H1 (cell line): ENCODE measurements around the gene SHH. TPM values are rescaled to one million over a fixed set of nuclear protein-coding genes. Genes with fewer than 3 reads are reported as not detected.

Experiments
- CTCF ChIA-PET: fragments of 300-600 bp; sonication (Branson Sonifier 250); formaldehyde crosslinking; loops from one replicate; lab custom pipeline; 2021; ENCODE audit not compliant: partially characterized antibody; lab: Charles Lee
- POLR2A ChIA-PET: fragments of 300-600 bp; sonication (Branson Sonifier 250); formaldehyde crosslinking; loops from one replicate; lab custom pipeline; 2021; ENCODE audit warnings: inconsistent platforms; ENCODE audit not compliant: partially characterized antibody; lab: Charles Lee
- DNase-seq, 2 experiments: peaks; one replicate each; pipeline versions ENCODE4 v3.0.0 to v3.0.0-alpha.2; 2010 to 2022; ENCODE audit warnings: low spot score in 2 of 2, low read depth in 1 of 2, mixed read lengths in 1 of 2
- FAIRE-seq: peaks from 2 replicates; lab custom pipeline; 2011; peaks lifted over from hg19 to GRCh38; lab: Jason Lieb, UNC
- H2AFZ ChIP-seq: 2 replicates; pipeline ENCODE4 v1.8.1; 2012; ENCODE audit warnings: low read length, inconsistent platforms
- H2AK5ac ChIP-seq: 2 replicates; pipeline ENCODE4 v1.6.1; 2013; ENCODE audit warnings: low read depth, low read length
- H2BK120ac ChIP-seq: replicated peaks from 2 replicates; pipeline ENCODE3; 2013; ENCODE audit warnings: low read depth, low read length, inconsistent platforms
- H2BK12ac ChIP-seq: 2 replicates; pipeline ENCODE4 v1.6.1; 2013; ENCODE audit warnings: low read depth, low read length
- H2BK15ac ChIP-seq: 2 replicates; pipeline ENCODE4 v1.6.1; 2013; ENCODE audit warnings: low read length
- H2BK20ac ChIP-seq: 2 replicates; pipeline ENCODE4 v1.6.1; 2013; ENCODE audit warnings: low read length
- H2BK5ac ChIP-seq: 2 replicates; pipeline ENCODE4 v1.6.1; 2013; ENCODE audit warnings: low read depth, low read length
- H3K14ac ChIP-seq: 2 replicates; pipeline ENCODE4 v1.6.1; 2013; ENCODE audit warnings: inconsistent platforms; ENCODE audit not compliant: insufficient read length
- H3K18ac ChIP-seq: 2 replicates; pipeline ENCODE4 v1.6.1; 2013; ENCODE audit warnings: low read length; ENCODE audit errors: extremely low read depth
- H3K23ac ChIP-seq: 2 replicates; pipeline ENCODE4 v1.6.1; 2013; ENCODE audit warnings: inconsistent platforms; ENCODE audit not compliant: insufficient read length
- H3K23me2 ChIP-seq: 2 replicates; pipeline ENCODE4 v1.6.1; 2013; ENCODE audit warnings: low read depth, low read length
- H3K27ac ChIP-seq: 2 replicates; pipeline ENCODE4 v1.6.1; 2011; ENCODE audit warnings: low read depth, low read length, inconsistent platforms
- H3K27me3 ChIP-seq, 4 experiments: replicated peaks in 1 of 4; 1 replicate in 1 of 4; 2 replicates in 3 of 4; pipeline versions ENCODE4 v1.6.1 to v1.8.1; 2011 to 2013; ENCODE audit warnings: low read length in 3 of 4, mild to moderate bottlenecking in 3 of 4, inconsistent platforms in 2 of 4, mixed read lengths in 2 of 4, moderate library complexity in 1 of 4; ENCODE audit not compliant: control insufficient read depth in 3 of 4, insufficient read depth in 3 of 4; ENCODE audit errors: extremely low read depth in 1 of 4
- H3K36me3 ChIP-seq, 4 experiments: 2 replicates each; pipeline versions ENCODE4 v1.6.1 to v1.8.1; 2011 to 2013; ENCODE audit warnings: mild to moderate bottlenecking in 4 of 4, low read length in 3 of 4, moderate library complexity in 2 of 4, control low read depth in 1 of 4, inconsistent platforms in 1 of 4; ENCODE audit not compliant: insufficient read depth in 4 of 4, control insufficient read depth in 2 of 4
- H3K4ac ChIP-seq: replicated peaks from 2 replicates; pipeline ENCODE3; 2013; ENCODE audit warnings: low read length, low read depth, mixed read lengths, inconsistent platforms; ENCODE audit not compliant: insufficient read length
- H3K4me1 ChIP-seq, 4 experiments: replicated peaks in 1 of 4; 1 replicate in 1 of 4; 2 replicates in 3 of 4; pipeline versions ENCODE4 v1.6.1 to v1.8.1; 2011 to 2013; ENCODE audit warnings: low read length in 3 of 4, inconsistent platforms in 2 of 4, mixed read lengths in 1 of 4; ENCODE audit not compliant: insufficient read depth in 4 of 4, control insufficient read depth in 3 of 4
- H3K4me2 ChIP-seq, 2 experiments: 2 replicates each; pipeline versions ENCODE4 v1.6.1 to v1.8.1; 2011 to 2013; ENCODE audit warnings: low read depth in 2 of 2, low read length in 2 of 2, control low read depth in 1 of 2, inconsistent platforms in 1 of 2, mild to moderate bottlenecking in 1 of 2; ENCODE audit not compliant: insufficient read depth in 1 of 2
- H3K4me3 ChIP-seq, 4 experiments: fragments of 200-600, 300-600 bp in 1 of 4; sonication (generic), shearing (Covaris generic), sonication (Bioruptor Twin) in 1 of 4; 2 replicates each; pipeline versions ENCODE4 v1.5.1 to v1.8.1; 2011 to 2016; ENCODE audit warnings: low read length in 4 of 4, low read depth in 3 of 4, control low read depth in 2 of 4, inconsistent platforms in 2 of 4, mild to moderate bottlenecking in 2 of 4, mixed read lengths in 1 of 4, moderate library complexity in 1 of 4; ENCODE audit not compliant: insufficient read depth in 2 of 4; ENCODE audit errors: extremely low read depth in 1 of 4
- H3K56ac ChIP-seq: replicated peaks from 2 replicates; pipeline ENCODE3; 2013; ENCODE audit warnings: low read depth, mild to moderate bottlenecking, mixed read lengths, low read length, inconsistent platforms; ENCODE audit not compliant: insufficient read length
- H3K79me1 ChIP-seq: 2 replicates; pipeline ENCODE4 v1.6.1; 2013; ENCODE audit warnings: low read depth, low read length, control low read depth
- H3K79me2 ChIP-seq, 2 experiments: 2 replicates each; pipeline versions ENCODE4 v1.6.1 to v1.8.1; 2012 to 2013; ENCODE audit warnings: low read length in 2 of 2, mild to moderate bottlenecking in 2 of 2, inconsistent platforms in 1 of 2; ENCODE audit not compliant: insufficient read depth in 2 of 2, control insufficient read depth in 1 of 2
- H3K9ac ChIP-seq, 4 experiments: replicated peaks in 1 of 4; 1 replicate in 1 of 4; 2 replicates in 3 of 4; pipeline versions ENCODE4 v1.6.1 to v1.8.1; 2011 to 2013; ENCODE audit warnings: low read depth in 3 of 4, low read length in 3 of 4, control low read depth in 2 of 4, mild to moderate bottlenecking in 2 of 4, moderate library complexity in 2 of 4, inconsistent platforms in 1 of 4; ENCODE audit errors: extremely low read depth in 1 of 4
- H3K9me3 ChIP-seq, 2 experiments: 2 replicates each; pipeline versions ENCODE4 v1.6.1 to v1.8.1; 2012 to 2013; ENCODE audit warnings: mild to moderate bottlenecking in 2 of 2, moderate library complexity in 2 of 2, control low read depth in 1 of 2, inconsistent platforms in 1 of 2, low read depth in 1 of 2, low read length in 1 of 2, mixed read lengths in 1 of 2; ENCODE audit not compliant: insufficient read depth in 2 of 2
- H4K20me1 ChIP-seq, 2 experiments: replicated peaks in 1 of 2; 2 replicates each; pipeline versions ENCODE3 to v1.8.1; 2011 to 2013; ENCODE audit warnings: inconsistent platforms in 2 of 2, low read length in 2 of 2, mild to moderate bottlenecking in 1 of 2; ENCODE audit not compliant: insufficient read depth in 2 of 2, control insufficient read depth in 1 of 2
- H4K5ac ChIP-seq: 2 replicates; pipeline ENCODE4 v1.6.1; 2013; ENCODE audit warnings: low read length, low read depth, mixed read lengths, inconsistent platforms; ENCODE audit not compliant: insufficient read length
- H4K8ac ChIP-seq: 2 replicates; pipeline ENCODE4 v1.8.0; 2013; ENCODE audit warnings: mild to moderate bottlenecking, moderate library complexity, low read length, inconsistent platforms; ENCODE audit not compliant: insufficient read depth; ENCODE audit errors: extremely low read depth
- H4K91ac ChIP-seq: replicated peaks from 2 replicates; pipeline ENCODE3; 2013; ENCODE audit warnings: low read length, mixed read lengths, inconsistent platforms; ENCODE audit not compliant: insufficient read length
- BACH1 ChIP-seq: IDR thresholded peaks from 2 replicates; pipeline ENCODE4 v1.6.1; 2012; ENCODE audit warnings: low read length, improper control_type of control experiment
- BRCA1 ChIP-seq: IDR thresholded peaks from 2 replicates; pipeline ENCODE4 v1.6.1; 2012; ENCODE audit warnings: low read depth, low read length, improper control_type of control experiment
- CBX8 ChIP-seq: fragments of 300-800, 300-1000 bp; sonication (generic); IDR thresholded peaks from 2 replicates; pipeline ENCODE4 v1.7.1; 2016; ENCODE audit warnings: low read depth, low read length, borderline replicate concordance
- CHD1 ChIP-seq: IDR thresholded peaks from 2 replicates; pipeline ENCODE4 v1.6.1; 2012; ENCODE audit warnings: low read depth, low read length, improper control_type of control experiment
- EZH2 ChIP-seq: fragments of 200-600 bp; sonication (generic); IDR thresholded peaks from 2 replicates; pipeline ENCODE4 v1.7.1; 2012; ENCODE audit warnings: low read depth, mild to moderate bottlenecking, moderate library complexity, low read length, inconsistent platforms; ENCODE audit not compliant: severe bottlenecking
- FOSL1 ChIP-seq: IDR thresholded peaks from 2 replicates; pipeline ENCODE4 v1.6.1; 2011; ENCODE audit warnings: mild to moderate bottlenecking, low read depth, low read length, moderate library complexity; ENCODE audit not compliant: insufficient read depth
- POLR2A ChIP-seq, 2 experiments: IDR thresholded peaks; 1 replicate in 1 of 2; 2 replicates in 1 of 2; pipeline ENCODE4 v1.6.1; 2011; ENCODE audit warnings: low read depth in 2 of 2, low read length in 2 of 2, mild to moderate bottlenecking in 2 of 2; ENCODE audit errors: control extremely low read depth in 1 of 2
- POLR2AphosphoS5 ChIP-seq: IDR thresholded peaks from 2 replicates; pipeline ENCODE4 v1.6.1; 2011; ENCODE audit warnings: low read depth, low read length
- RNF2 ChIP-seq: fragments of 200-900, 300-1000 bp; sonication (generic); IDR thresholded peaks from 2 replicates; pipeline ENCODE4 v1.7.1; 2016; ENCODE audit warnings: borderline replicate concordance, low read depth, mild to moderate bottlenecking, antibody characterized with exemption, low read length; ENCODE audit not compliant: poor library complexity, severe bottlenecking; ENCODE audit errors: missing control alignments
- SUZ12 ChIP-seq: fragments of 200-600 bp; sonication (generic); IDR thresholded peaks from 2 replicates; pipeline ENCODE4 v1.6.1; 2012; ENCODE audit warnings: mild to moderate bottlenecking, inconsistent platforms, low read length, moderate library complexity, mixed read lengths
- YY1 ChIP-seq: IDR thresholded peaks from 2 replicates; pipeline ENCODE4 v1.6.1; 2011; ENCODE audit warnings: low read depth, mild to moderate bottlenecking, low read length
- WGBS, 2 experiments: shearing (Covaris generic) in 1 of 2; methylation state at CpG; one replicate each; pipeline versions ENCODE4 v1.1.6 to v1.1.7; 2013 to 2015; ENCODE audit warnings: low lambda C conversion rate in 2 of 2, mixed read lengths in 2 of 2, inconsistent platforms in 1 of 2, low coverage in 1 of 2, missing lambda C conversion rate in 1 of 2; ENCODE audit not compliant: insufficient replicate concordance in 2 of 2, insufficient coverage in 1 of 2, insufficient read length in 1 of 2; ENCODE audit errors: extremely low coverage in 1 of 2, missing lambda C conversion rate in 1 of 2; 5-methylcytosine and 5-hydroxymethylcytosine counted together
- polyA plus RNA-seq, 7 experiments: library from polyadenylated mRNA; depleted of rRNA in 3 of 7; stranded (reverse) in 5 of 7; unstranded in 2 of 7; fragments of >200 nt in 5 of 7; fragments of 200-250 nt in 2 of 7; gene quantifications; 1 replicate in 5 of 7; 2 replicates in 1 of 7; 4 replicates in 1 of 7; pipeline versions ENCODE4 v1.2.1 to v1.2.3, GENCODE V29; 2011 to 2013; ENCODE audit warnings: missing spikeins in 2 of 7, mixed read lengths in 2 of 7
- total RNA-seq: library from RNA; stranded (reverse); fragmentation: NEBNext Ultra II Directional; extraction: Animal tissue kit (Norgen Biotek cat#: 25700); gene quantifications from 2 replicates; pipeline ENCODE4 v1.2.1, GENCODE V29; 2021
- TF ChIP-seq, protein P1 (sequence below), 3 experiments: IDR thresholded peaks; 1 replicate in 2 of 3; 2 replicates in 1 of 3; pipeline versions ENCODE4 v1.5.1 to v1.6.1; 2011; ENCODE audit warnings: low read length in 3 of 3, mild to moderate bottlenecking in 3 of 3, inconsistent platforms in 2 of 3, low read depth in 1 of 3, moderate library complexity in 1 of 3; ENCODE audit not compliant: insufficient read depth in 1 of 3; ENCODE audit errors: control extremely low read depth in 1 of 3

Gene SHH
- total and polyA plus RNA-seq, 2 of the 8 experiments (the other 6 are each of a cell fraction or from before 2014, with no cell fraction given), result not detected

DNA sequence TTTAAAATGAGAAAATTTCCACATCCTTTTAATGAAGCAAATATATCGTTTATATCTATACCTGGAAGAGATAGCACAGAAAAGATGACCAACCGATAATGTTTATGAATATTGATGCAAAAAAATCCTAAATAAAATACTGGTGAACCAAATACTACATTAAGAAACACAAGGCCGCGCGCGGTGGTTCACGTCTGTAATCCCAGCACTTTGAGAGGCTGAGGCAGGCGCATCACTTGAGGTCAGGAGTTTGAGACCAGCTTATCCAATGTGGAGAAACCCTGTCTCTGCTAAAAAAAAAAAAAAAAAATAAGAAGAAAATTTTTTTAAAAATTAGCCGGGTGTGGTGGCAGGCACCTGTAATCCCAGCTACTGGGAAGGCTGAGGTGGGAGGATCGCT, 25.8 kb downstream of the SHH start:
- Histone ChIP-seq H3K4me2 (peak overlapping the region in 1 of 2 experiments; percentile 69; a peak in 1 of 4 replicates), H2BK20ac (no peak overlapping the region), H3K4me3 (peak overlapping the region in 2 of 4 experiments; percentile 51 to 76; a peak in 3 of 8 replicates), H3K23me2 (no peaks in the 10 kb centered on the region; the same call in 1 of the 2 replicates), H2AK5ac (no peak overlapping the region), H2BK5ac (no peak overlapping the region), H3K4ac (no peak overlapping the region), H3K79me2 (no peaks in the 10 kb centered on the region), H3K9ac (no peak overlapping the region), H3K14ac (no peak overlapping the region), H4K5ac (no peak overlapping the region), H3K4me1 (peaks cover 0 to 4% (median 2%) of the 10 kb centered on the region in 4 experiments; a peak in 2 of 7 replicates), H2BK12ac (no peak overlapping the region), H2BK120ac (no peak overlapping the region), H3K9me3 (no peaks in the 10 kb centered on the region), H3K23ac (no peak overlapping the region), H4K20me1 (peaks cover 0 to 5% of the 10 kb centered on the region in 2 experiments), H3K27me3 (peaks cover 0 to 17% (median 9%) of the 10 kb centered on the region in 4 experiments; a peak in 5 of 7 replicates), H2AFZ (no peak overlapping the region), H3K18ac (no peak overlapping the region), H3K79me1 (no peaks in the 10 kb centered on the region), H3K27ac (no peak overlapping the region), H3K36me3 (no peaks in the 10 kb centered on the region), H2BK15ac (no peak overlapping the region), H4K8ac (no peak overlapping the region), H3K56ac (no peak overlapping the region), H4K91ac (no peak overlapping the region)
- CTCF ChIA-PET, result interaction anchor here (0.7 kb wide), 1 partner anchor 188 kb away, joined by 4 read pairs; no protein-coding TSS in a partner anchor
- no peak for FAIRE-seq
- DNase-seq, result no peak
- WGBS, 2 experiments, result 90% methylated on average over 9 of the region's 10 CpGs; no CpG with 5 or more reads in 1 of the 2 experiments
- POLR2A ChIA-PET, result no interaction called here
- TF ChIP-seq EZH2 (no peak), CHD1 (no peak), SUZ12 (no peak), POLR2A (IDR thresholded peaks at IDR 0.05; ENCODE audit: control extremely low read depth in 1 of 2, low read depth in 2 of 2, low read length in 2 of 2) (no peak), BACH1 (no peak), POLR2AphosphoS5 (no peak), CBX8 (no peak), YY1 (no peak), BRCA1 (no peak), FOSL1 (no peak), RNF2 (no peak)
- TF ChIP-seq, protein P1, sequence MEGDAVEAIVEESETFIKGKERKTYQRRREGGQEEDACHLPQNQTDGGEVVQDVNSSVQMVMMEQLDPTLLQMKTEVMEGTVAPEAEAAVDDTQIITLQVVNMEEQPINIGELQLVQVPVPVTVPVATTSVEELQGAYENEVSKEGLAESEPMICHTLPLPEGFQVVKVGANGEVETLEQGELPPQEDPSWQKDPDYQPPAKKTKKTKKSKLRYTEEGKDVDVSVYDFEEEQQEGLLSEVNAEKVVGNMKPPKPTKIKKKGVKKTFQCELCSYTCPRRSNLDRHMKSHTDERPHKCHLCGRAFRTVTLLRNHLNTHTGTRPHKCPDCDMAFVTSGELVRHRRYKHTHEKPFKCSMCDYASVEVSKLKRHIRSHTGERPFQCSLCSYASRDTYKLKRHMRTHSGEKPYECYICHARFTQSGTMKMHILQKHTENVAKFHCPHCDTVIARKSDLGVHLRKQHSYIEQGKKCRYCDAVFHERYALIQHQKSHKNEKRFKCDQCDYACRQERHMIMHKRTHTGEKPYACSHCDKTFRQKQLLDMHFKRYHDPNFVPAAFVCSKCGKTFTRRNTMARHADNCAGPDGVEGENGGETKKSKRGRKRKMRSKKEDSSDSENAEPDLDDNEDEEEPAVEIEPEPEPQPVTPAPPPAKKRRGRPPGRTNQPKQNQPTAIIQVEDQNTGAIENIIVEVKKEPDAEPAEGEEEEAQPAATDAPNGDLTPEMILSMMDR (IDR thresholded peaks at IDR 0.05; ENCODE audit: control extremely low read depth in 1 of 3, insufficient read depth in 1 of 3, low read depth in 1 of 3, low read length in 3 of 3), result no peak
